ENCODE measurements around the gene SEC22B. TPM values are rescaled to one million over a fixed set of nuclear protein-coding genes. Genes with fewer than 3 reads are reported as not detected.

SEC22B gene
- total and polyA plus RNA-seq, 2 of the 13 experiments (the other 11 are each of a cell fraction or from before 2014, with no cell fraction given), result 14.2 to 29.1 TPM

- TF ChIP-seq ZNF749 (CRISPR knock-in tag; IDR thresholded peaks at IDR 0.05; ENCODE audit: borderline replicate concordance) (peak; percentile 76; the same call in 1 of the 2 replicates), ZNF280D (CRISPR knock-in tag; IDR thresholded peaks at IDR 0.05) (peak; percentile 87), ATF1 (CRISPR knock-in tag; IDR thresholded peaks at IDR 0.05) (peak; percentile 87), HNRNPLL (IDR thresholded peaks at IDR 0.05; ENCODE audit: low read depth, low read length, poor library complexity, severe bottlenecking) (peak; percentile 98), ZKSCAN8 (CRISPR knock-in tag; IDR thresholded peaks at IDR 0.05; ENCODE audit: borderline replicate concordance) (peak; percentile 81; the same call in 1 of the 2 replicates), ZNF362 (CRISPR knock-in tag; IDR thresholded peaks at IDR 0.05; ENCODE audit: borderline replicate concordance) (no peak), ZNF776 (CRISPR knock-in tag; IDR thresholded peaks at IDR 0.05) (0 out of 2 replicates have a peak, but pooled peaks have one; percentile 49), DMTF1 (CRISPR knock-in tag; IDR thresholded peaks at IDR 0.05) (no peak), ZNF296 (CRISPR knock-in tag; conservative IDR thresholded peaks at IDR 0.05) (0 out of 2 replicates have a peak, but pooled peaks have one; percentile 79), ZNF460 (CRISPR knock-in tag; IDR thresholded peaks at IDR 0.05; ENCODE audit: borderline replicate concordance) (no peak), ARNT2 (CRISPR knock-in tag; IDR thresholded peaks at IDR 0.05; ENCODE audit: low read depth) (peak; percentile 52; the same call in 1 of the 2 replicates), RXRB (CRISPR knock-in tag; IDR thresholded peaks at IDR 0.05; ENCODE audit: borderline replicate concordance) (peak; percentile 72), NCOA5 (CRISPR knock-in tag; IDR thresholded peaks at IDR 0.05) (no peak), TRIM22 (IDR thresholded peaks at IDR 0.05) (no peak), ZNF382 (CRISPR knock-in tag; IDR thresholded peaks at IDR 0.05; ENCODE audit: borderline replicate concordance) (no peak), ZGPAT (CRISPR knock-in tag; IDR thresholded peaks at IDR 0.05) (peak; percentile 88), ZBTB2 (CRISPR knock-in tag; IDR thresholded peaks at IDR 0.05; ENCODE audit: low read depth) (peak; percentile 80; the same call in 1 of the 2 replicates)
These were observed at the start of gene SEC22B (continued) for GRCh38 chr1:120176092-120176855.
